C4-2B (cell line): ENCODE results near the gene RAP1A.

ENCODE experiments used
- ZFX ChIP-seq: fragments of 450-650 bp; IDR thresholded peaks from 2 replicates; pipeline ENCODE4 v1.6.1; 2017
- TF ChIP-seq, protein P1 (sequence below): fragments of 450-650 bp; conservative IDR thresholded peaks from 2 replicates; pipeline ENCODE4 v1.5.1; 2017; ENCODE audit warnings: mild to moderate bottlenecking

- TF ChIP-seq, protein P1, sequence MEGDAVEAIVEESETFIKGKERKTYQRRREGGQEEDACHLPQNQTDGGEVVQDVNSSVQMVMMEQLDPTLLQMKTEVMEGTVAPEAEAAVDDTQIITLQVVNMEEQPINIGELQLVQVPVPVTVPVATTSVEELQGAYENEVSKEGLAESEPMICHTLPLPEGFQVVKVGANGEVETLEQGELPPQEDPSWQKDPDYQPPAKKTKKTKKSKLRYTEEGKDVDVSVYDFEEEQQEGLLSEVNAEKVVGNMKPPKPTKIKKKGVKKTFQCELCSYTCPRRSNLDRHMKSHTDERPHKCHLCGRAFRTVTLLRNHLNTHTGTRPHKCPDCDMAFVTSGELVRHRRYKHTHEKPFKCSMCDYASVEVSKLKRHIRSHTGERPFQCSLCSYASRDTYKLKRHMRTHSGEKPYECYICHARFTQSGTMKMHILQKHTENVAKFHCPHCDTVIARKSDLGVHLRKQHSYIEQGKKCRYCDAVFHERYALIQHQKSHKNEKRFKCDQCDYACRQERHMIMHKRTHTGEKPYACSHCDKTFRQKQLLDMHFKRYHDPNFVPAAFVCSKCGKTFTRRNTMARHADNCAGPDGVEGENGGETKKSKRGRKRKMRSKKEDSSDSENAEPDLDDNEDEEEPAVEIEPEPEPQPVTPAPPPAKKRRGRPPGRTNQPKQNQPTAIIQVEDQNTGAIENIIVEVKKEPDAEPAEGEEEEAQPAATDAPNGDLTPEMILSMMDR, result no peak
- TF ChIP-seq ZFX, result no peak
Observed at GRCh38 chr1:111635324-111636009, 15.9 kb downstream of the RAP1A start.
